Heart left ventricle (tissue), 16 donors: ENCODE results near the gene CTDSP2. TPM values are rescaled to one million over a fixed set of nuclear protein-coding genes. Genes with fewer than 3 reads are reported as not detected.
"Not testable (repeated sequence)": the region's sequence is repeated elsewhere in the genome, so short reads cannot be mapped to it uniquely, and the experiment has no call there.

Experiments used
- ATAC-seq, 4 donors: fragments of 200-7000 bp; cut with Tn5 transposase; one replicate each; pipeline ENCODE4 v1.9.1; 2020 to 2022; ENCODE audit warnings: moderate library complexity in 4 of 4, mild to moderate bottlenecking in 3 of 4, moderate number of reproducible peaks in 1 of 4
- DNase-seq, 5 donors: peaks; one replicate each; pipeline ENCODE4 v3.0.0-alpha.2; 2020
- H3K27ac ChIP-seq, 12 donors: fragments of 200-600 bp; sonication (generic) in 4 of 12; one replicate each; pipeline versions ENCODE4 v1.5.0 to v1.8.0; 2016 to 2022; ENCODE audit warnings: mild to moderate bottlenecking in 2 of 12
- H3K27me3 ChIP-seq, 9 donors: fragments of 200-600 bp; sonication (generic) in 2 of 9; one replicate each; pipeline versions ENCODE4 v1.5.1 to v1.8.0; 2016 to 2022; ENCODE audit warnings: mild to moderate bottlenecking in 3 of 9
- H3K36me3 ChIP-seq, 9 donors: fragments of 200-600 bp; sonication (generic) in 2 of 9; one replicate each; pipeline versions ENCODE4 v1.5.0 to v1.8.0; 2018 to 2022; ENCODE audit warnings: mild to moderate bottlenecking in 2 of 9
- H3K4me1 ChIP-seq, 12 donors: fragments of 200-600 bp; sonication (generic) in 4 of 12; one replicate each; pipeline versions ENCODE4 v1.5.0 to v1.8.0; 2016 to 2022; ENCODE audit warnings: mild to moderate bottlenecking in 3 of 12
- H3K4me3 ChIP-seq, 12 donors: fragments of 200-600 bp; sonication (generic) in 4 of 12; one replicate each; pipeline versions ENCODE4 v1.5.0 to v1.8.0; 2017 to 2022; ENCODE audit warnings: mild to moderate bottlenecking in 9 of 12, moderate library complexity in 4 of 12
- H3K9me3 ChIP-seq, 12 donors: fragments of 200-600 bp; sonication (generic) in 4 of 12; one replicate each; pipeline versions ENCODE4 v1.5.0 to v1.8.0; 2016 to 2022; ENCODE audit warnings: mild to moderate bottlenecking in 1 of 12
- CTCF ChIP-seq, 12 donors: fragments of 200-600 bp; sonication (generic) in 4 of 12; IDR thresholded peaks; one replicate each; pipeline versions ENCODE4 v1.5.0 to v1.8.0; 2018 to 2022; ENCODE audit warnings: antibody characterized with exemption in 12 of 12, mild to moderate bottlenecking in 5 of 12
- POLR2A ChIP-seq, 2 donors: fragments of 450-650 bp; IDR thresholded peaks; one replicate each; pipeline ENCODE4 v1.6.1; 2017; ENCODE audit warnings: antibody characterized with exemption in 2 of 2, mild to moderate bottlenecking in 2 of 2, moderate library complexity in 2 of 2
- WGBS, 4 donors: extraction: QIAGEN DNeasy Blood & Tissue Kit in 2 of 4; methylation state at CpG; one replicate each; pipeline versions ENCODE4 v1.1.5 to v1.1.7; 2013 to 2018; 5-methylcytosine and 5-hydroxymethylcytosine counted together
- intact Hi-C, 10 donors: fragments of 100-400 bp; cut with DNase I; formaldehyde crosslinking; loops; one replicate each; pipeline versions ENCODE4 v1.11.1 to v1.14.2; 2022
- polyA plus RNA-seq, 2 donors: library from polyadenylated mRNA; stranded (reverse); fragments of 200-250 nt; gene quantifications; one replicate each; pipeline ENCODE4 v1.2.3, GENCODE V29; 2013
- total RNA-seq, 9 donors: library from RNA; depleted of rRNA in 2 of 9; stranded (reverse); fragments of >200 nt in 2 of 9; fragmentation: NEBNext Ultra II Directional in 3 of 9; extraction: Animal tissue kit (Norgen Biotek cat#: 25700) in 3 of 9; gene quantifications; one replicate each; pipeline versions ENCODE4 v1.1.0 to v1.2.4, GENCODE V29; 2016 to 2023
- donor health status: ischemic (EF 13 %, LVEDD 7.1; RV severe dilation, severe dysfunction).
- donor health status: healthy with polysubstance abuse.
- donor health status: DM: no; HTN: yes; CAD: no.
- donor health status: DM: no; HTN: no; CAD: no.
- donor health status: ischemic (EF 25% LVEDD 6.9; RV normal size, moderate dysfunction).
- donor health status: ischemic (EF 25% LVEDD 5.7; RV mildly dilated, moderate dysfunction).
- donor health status: healthy.
- donor health status: DM: yes; HTN: yes; CAD: no.
- donor health status: ischemic (EF 35%, LVEDD 5.7; RV mildly dilated, moderate dysfunction).
- donor health status: nonischemic (EF 11% LVEDD 7.7; RV severe dilation, severe dysfunction).
- donor health status: DM: yes; HTN: yes; CAD: no.
- donor health status: PGD.
- donor health status: ischemic (EF 29% LVEDD 5.4; RV normal size, mild dysfunction).
- donor health status: nonischemic (EF 23%, LVEDD 6.1; RV moderate dilation, normal function).

CTDSP2 gene
- total and polyA plus RNA-seq, 11 donors = 28.0 to 191 (median 82.9) TPM

- intact Hi-C loops = loop anchor here in 2 of 10 donors (2.0 kb wide), 2 partner anchors 20 to 24 kb away; no protein-coding TSS in a partner anchor
- H3K27ac ChIP-seq = peak overlapping the region; percentile 64 to 99 (median 92)
- TF ChIP-seq POLR2A (IDR thresholded peaks at IDR 0.05) (no peak), CTCF (IDR thresholded peaks at IDR 0.05) (no peak)
- DNase-seq = peak in 3 of 5 donors; percentile 40 to 58 (median 55)
- ATAC-seq = peak; percentile 5 to 41 (median 19)
- WGBS, 4 donors = 24 to 46% (median 35%) methylated on average over 14 to 15 of the region's 15 CpGs
- peaks cover 10 to 75% (median 53%) of the 10 kb centered on the region in 12 donors for H3K4me1 ChIP-seq
- H3K4me3 ChIP-seq = peak overlapping the region in 8 of 12 donors; percentile 10 to 43 (median 36)
- H3K9me3 ChIP-seq = peaks cover 0 to 10% (median 0%) of the 10 kb centered on the region in 12 donors
- no peaks in the 10 kb centered on the region for H3K36me3 ChIP-seq
- H3K27me3 ChIP-seq = no peaks in the 10 kb centered on the region
Measured at GRCh38 chr12:57888409-57889157, 42.1 kb upstream of the CTDSP2 start.

GRCh38 chr12:57887631-57888408 lies 41.3 kb upstream of the CTDSP2 start:
- 29 to 42% (median 37%) methylated on average over 10 of the region's 10 CpGs for WGBS, 4 donors
- Histone ChIP-seq H3K4me3 (peak overlapping the region in 4 of 12 donors; percentile 1 to 41 (median 40)), H3K27ac (peak overlapping the region; percentile 64 to 99 (median 92)), H3K9me3 (peaks cover 0 to 10% (median 0%) of the 10 kb centered on the region in 12 donors), H3K27me3 (no peaks in the 10 kb centered on the region), H3K4me1 (peaks cover 5 to 68% (median 45%) of the 10 kb centered on the region in 12 donors), H3K36me3 (no peaks in the 10 kb centered on the region)
- DNase-seq (peak in 3 of 5 donors; percentile 39 to 46 (median 40)), ATAC-seq (peak; percentile 10 to 34 (median 18))
- TF ChIP-seq POLR2A (IDR thresholded peaks at IDR 0.05) = no peak
- intact Hi-C loops = loop anchor here in 2 of 10 donors (2.0 kb wide), 2 partner anchors 19 to 23 kb away; no protein-coding TSS in a partner anchor

- Histone ChIP-seq H3K27ac (peak overlapping the region in 10 of 12 donors; percentile 40 to 99 (median 86)), H3K9me3 (peaks cover 0 to 10% (median 0%) of the 10 kb centered on the region in 12 donors), H3K4me1 (peaks cover 5 to 59% (median 37%) of the 10 kb centered on the region in 12 donors)
- DNase-seq, intact Hi-C loops, H3K36me3 ChIP-seq, H3K4me3 ChIP-seq, ATAC-seq, H3K27me3 ChIP-seq: not testable (repeated sequence)
- 82 to 97% (median 96%) methylated on average over 4 of the region's 4 CpGs for WGBS, 4 donors
Measured at GRCh38 chr12:57886964-57887363, 40.4 kb upstream of the CTDSP2 start.

GRCh38 chr12:57886542-57886941 lies 40.0 kb upstream of the CTDSP2 start:
- ATAC-seq (no peak), DNase-seq (no peak)
- Histone ChIP-seq H3K9me3 (peaks cover 0 to 10% (median 0%) of the 10 kb centered on the region in 12 donors), H3K27ac (peak overlapping the region in 9 of 12 donors; percentile 27 to 99 (median 47)), H3K4me3 (no peak overlapping the region), H3K36me3 (no peaks in the 10 kb centered on the region), H3K4me1 (peaks cover 5 to 58% (median 35%) of the 10 kb centered on the region in 12 donors), H3K27me3 (no peaks in the 10 kb centered on the region)
- TF ChIP-seq CTCF (IDR thresholded peaks at IDR 0.05) (no peak), POLR2A (IDR thresholded peaks at IDR 0.05) (no peak)
- intact Hi-C loops = no loop called here
- WGBS, 4 donors = 80 to 96% (median 86%) methylated on average over 2 of the region's 2 CpGs
